Hematopoietic multipotent progenitor cell (in vitro differentiated cells): Measurements from ENCODE around the gene ZFP36L1. TPM values are rescaled to one million over a fixed set of nuclear protein-coding genes. Genes with fewer than 3 reads are reported as not detected.
A peak's percentile ranks its signal among the peaks of the same experiment; 100 is the strongest.

ENCODE experiments used
- DNase-seq, 3 donors: peaks; one replicate each; pipeline ENCODE4 v3.0.0-alpha.2; 2011 to 2015; ENCODE audit warnings: low read depth in 2 of 3, low spot score in 2 of 3
- total RNA-seq: library from RNA; depleted of rRNA; stranded (reverse); fragments of >200 nt; gene quantifications from one replicate; pipeline ENCODE4 v1.2.3, GENCODE V29; 2012

Gene ZFP36L1, protein sequence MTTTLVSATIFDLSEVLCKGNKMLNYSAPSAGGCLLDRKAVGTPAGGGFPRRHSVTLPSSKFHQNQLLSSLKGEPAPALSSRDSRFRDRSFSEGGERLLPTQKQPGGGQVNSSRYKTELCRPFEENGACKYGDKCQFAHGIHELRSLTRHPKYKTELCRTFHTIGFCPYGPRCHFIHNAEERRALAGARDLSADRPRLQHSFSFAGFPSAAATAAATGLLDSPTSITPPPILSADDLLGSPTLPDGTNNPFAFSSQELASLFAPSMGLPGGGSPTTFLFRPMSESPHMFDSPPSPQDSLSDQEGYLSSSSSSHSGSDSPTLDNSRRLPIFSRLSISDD
- 39.3 TPM for total RNA-seq

DNA sequence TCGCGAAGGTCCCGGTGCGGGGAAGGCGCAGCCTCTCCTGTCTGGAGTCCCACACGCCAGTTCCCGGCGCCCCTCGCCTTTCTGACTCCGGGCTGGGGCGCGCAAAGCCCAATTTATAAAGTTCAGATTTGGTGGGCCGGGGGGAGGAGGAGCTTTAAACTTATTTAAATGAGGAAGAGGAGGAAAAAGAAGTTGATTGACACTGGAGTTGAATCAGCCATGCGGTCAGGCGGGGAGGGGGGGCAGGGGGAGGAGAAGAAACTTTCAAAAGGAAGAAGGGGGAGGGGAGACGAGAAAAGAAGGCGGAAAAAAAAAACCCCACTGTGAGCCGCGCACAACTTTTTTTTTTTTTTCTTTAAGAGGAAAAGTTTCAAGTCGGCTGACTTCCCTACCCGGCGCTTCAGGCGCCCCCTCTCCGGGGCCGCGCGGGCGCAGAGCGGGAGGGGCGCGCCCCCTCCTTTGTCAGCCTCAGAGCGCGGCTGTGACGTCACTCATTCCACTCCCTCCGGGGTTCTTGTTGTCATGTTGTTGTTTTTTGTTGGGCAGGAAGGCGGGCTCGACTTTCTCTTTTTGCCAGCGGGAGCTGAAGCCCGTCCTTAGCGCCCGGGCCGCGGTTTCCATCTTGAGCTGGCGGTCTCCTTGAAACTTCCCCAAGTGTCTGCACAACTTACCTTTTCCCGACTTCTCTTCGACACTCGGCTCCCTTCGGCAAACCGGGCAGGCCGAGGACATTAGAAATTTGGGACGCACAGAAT, at the start of gene ZFP36L1:
Gene ZFP36L1 (minus strand): TSS at position 89 of the 755 bp plus-strand sequence. CDS start 129 bp downstream, outside the sequence.
- DNase-seq = peak; percentile 90 to 97 (median 97)

DNA sequence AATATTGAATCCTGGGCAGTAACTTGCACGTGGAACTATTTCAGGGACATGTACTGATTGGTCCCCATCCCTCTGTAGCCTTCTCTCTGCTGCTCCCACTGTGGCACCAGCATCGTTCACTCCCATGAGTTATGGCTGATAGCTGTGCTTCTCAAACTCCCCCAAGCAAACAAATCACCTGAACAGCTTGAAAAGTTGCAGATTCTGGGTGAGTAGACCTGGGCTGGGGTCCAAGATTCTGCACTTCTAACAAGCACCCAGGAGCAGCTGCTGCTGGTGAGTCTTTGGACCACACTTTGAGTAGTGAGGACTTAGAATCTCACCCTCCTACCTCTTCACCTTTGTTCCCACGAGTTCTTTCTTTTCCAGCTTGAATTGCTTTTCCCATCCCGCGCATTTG, 49.4 kb upstream of the ZFP36L1 start:
- DNase-seq = no peak

DNA sequence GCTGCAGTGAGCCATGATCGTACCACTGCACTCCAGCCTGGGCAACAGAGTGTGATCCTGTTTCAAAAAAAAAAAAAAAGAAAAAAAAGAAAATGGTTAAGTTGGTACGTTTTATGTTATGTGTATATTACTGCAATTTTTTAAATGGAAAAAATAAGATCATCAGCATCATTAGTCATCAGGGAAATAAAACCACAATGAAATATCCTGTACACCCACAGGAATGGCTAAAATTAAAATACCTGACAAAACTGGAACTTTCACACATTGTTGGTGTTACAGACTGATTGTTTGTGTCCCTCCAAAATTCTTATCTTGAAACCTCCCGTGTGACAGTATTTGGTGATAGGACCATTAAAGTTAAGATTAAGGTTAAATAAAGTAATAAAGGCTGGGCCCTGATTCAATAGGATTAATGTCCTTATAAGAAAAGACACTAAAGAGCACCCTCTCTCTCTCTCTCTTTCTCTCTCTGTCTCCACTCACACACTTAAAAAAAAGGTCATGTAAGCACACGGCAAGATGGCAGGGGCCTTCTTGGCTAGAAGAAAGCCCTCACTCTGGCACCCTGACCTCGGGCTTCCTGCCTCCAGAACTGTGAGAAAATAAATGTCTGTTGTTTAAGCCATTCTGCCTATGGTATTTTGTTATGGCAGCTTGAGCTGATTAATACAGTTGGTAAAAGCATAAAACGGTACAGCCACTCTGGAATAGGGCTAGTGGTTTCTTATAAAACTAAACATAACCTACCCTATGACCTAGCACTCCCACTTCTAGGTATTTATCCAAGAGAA, 48.3 kb upstream of the ZFP36L1 start:
- no peak for DNase-seq

DNA sequence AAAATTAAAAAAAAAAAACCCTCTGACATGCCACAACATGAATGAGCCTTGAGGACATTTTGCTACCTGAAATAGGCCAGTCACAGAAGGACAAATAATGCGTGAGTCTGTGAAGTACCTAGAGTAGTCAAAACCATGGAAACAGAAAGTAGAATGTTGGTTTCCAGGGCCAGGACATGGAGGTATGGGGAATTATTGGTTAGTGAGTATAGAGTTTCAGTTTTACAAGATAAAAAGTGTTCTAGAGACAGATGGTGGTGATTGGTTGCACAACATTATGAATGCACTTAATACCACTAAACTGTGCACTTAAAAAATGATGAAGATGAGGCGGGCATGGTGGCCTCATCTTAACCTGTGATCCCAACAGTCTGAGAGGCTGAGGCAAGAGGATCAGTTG, 47.6 kb upstream of the ZFP36L1 start:
- no peak for DNase-seq

DNA sequence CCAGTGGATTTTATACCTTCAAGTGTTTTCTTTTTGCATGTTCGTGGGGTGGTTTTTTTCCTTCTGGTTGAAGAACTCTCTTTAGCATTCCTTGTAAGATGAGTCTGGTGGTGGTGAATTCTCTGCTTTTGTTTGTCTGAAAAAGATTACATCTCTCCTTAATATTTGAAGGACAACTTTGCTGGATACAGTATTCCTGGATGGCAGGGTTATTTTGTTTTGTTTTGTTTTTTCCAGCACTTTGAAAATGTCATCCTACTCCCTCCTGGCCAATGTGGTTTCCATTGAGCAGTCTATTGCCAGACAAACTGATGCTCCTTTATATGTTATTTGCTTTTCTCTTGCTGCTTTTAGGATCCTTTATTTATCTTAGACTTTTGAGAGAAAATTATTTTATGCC, 43.2 kb upstream of the ZFP36L1 start:
- DNase-seq = peak in 1 of 3 donors; percentile 31

DNA sequence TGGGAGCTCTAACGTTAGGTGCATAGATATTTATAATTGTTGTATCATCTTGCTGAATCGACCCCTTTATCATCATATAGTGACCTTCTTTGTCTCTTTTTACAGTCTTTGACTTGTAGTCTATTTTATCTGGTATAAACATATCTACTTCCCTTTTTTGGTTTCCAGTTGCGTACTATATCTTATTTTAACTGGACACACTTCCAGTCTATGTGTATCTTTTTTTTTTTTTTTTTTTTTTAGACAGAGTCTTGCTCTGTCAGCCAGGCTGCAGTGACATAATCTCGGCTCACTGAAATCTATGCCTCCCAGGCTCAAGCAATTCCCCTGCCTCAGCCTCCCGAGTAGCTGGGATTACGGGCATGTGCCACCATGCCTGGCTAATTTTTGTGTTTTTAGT, 41.9 kb upstream of the ZFP36L1 start:
- no peak for DNase-seq

DNA sequence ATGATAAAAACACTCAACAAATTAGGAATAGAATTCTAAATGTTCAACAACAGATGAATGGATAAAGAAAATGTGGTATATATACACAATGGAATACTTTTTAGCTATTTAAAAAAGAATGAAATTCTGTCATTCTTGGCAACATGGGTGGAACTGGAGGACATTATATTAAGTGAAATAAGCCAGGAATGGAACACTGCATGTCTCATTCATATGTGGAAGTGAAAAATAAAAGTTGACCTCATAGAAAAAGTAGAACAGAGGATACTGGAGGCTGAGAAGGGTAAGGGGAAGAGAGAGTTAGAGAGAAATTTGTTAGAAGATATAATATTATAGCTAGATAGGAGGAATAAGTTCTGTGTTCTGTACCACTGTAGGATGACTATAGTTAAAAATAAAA, 35.8 kb upstream of the ZFP36L1 start:
- DNase-seq = no peak

DNA sequence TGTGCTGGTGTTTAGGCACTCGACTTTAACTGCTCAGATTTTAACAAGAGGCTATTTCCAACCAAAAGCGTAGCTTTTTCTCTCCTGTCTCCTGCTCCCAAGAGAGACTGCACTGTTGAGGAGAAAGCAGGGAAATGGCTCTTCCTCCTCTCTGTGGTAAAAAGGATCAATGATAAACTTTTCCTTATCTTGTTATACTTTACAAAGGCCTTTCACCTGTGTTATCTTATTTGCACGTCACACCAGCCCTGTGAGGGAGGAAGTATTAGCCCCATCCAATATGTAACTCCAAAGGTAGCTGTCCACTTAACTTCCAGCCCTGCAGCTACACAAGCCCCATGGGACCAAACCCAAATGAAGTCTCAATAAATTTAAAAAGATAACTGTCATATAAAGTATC, 32.9 kb upstream of the ZFP36L1 start:
- no peak for DNase-seq

DNA sequence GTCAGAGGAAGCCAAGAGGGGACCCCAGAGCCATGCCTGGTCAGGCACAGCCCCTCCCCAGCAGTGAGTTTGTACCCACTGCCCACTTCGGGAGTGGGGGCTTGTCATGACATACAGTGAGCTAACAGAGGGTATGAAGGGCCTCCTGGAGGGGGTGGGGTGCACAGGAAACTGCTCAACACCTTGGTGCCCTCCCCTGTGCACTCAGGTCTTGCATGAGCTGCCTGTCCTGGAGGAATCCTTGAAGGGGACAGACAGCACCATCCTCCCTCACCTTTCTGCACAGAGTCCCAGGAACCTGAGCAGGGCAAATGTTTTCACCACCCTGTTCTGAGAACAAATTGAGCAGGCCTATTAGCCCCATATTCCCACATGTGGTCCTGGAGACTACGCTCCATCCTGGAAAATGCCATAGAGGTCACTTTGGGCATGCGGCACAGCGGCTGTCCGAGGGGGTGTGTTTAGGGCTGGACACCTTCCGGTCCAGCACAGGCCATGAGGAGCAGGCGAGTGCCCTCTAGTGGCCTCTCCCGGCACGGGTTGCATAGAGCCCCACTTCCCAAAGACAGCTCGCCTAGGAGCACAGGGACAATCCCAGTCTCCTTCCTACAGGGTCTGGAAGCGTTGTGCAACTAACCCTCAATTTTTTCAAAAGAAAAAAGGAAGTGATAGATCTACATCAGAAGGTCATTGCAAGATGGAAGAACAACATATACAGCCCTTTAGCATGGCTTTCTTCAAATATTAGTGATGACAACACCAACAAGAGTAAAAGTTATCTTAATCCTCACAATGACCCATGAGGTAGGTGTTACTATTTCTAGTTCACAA, 31.9 kb upstream of the ZFP36L1 start:
- no peak for DNase-seq

DNA sequence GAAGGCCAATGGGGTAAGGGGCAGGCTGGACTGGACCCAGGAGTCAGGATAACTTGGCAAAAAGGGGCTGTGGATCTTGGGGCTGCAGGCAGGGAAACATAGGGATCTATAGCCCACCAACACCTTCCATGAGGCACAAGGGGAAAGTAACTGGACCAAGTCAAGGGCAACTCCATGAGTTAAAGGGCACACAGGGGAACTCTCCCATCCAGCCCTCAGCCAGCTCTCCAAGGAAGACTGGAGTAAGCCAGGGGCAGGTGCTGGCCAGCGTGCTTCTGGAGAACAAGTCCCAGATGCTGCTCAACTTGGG, 31.3 kb upstream of the ZFP36L1 start:
- DNase-seq = no peak

DNA sequence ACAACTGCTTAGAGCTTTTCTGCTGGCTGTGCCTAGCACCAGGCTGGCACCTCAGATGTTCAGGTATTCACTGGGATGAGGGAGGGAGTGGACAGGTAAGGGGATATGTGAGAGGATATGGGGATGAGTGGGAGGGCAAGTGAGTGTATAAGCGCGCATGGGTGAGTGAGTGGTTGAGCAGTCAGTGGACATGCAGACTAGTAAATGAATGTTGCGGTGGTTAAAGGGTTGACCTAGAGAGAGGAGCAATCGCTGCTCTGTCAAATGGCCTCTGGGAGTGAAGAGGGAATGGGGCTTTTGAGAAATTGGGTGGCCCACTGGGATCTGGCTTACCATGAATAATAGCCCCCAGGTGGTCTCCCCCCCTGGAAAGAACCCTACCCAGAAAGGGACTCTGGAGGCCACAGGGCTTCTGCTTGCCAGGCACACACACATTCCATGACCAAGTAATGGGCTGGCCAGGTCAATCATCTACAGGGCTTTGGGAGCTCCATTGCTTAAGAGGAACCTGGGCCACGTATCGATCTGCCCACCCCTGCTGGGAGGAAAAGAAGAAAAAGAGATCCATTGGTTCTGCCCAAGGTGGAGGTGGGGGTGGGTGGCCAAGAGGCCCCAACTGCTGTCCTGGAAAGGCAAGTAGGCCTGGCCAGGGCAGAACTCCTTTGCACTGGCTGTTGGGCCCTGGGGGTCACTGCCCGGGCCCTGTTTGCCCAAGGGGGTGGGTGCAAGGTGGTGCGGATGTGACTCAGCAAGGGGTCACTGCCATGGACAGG, 30.8 kb upstream of the ZFP36L1 start:
- no peak for DNase-seq

DNA sequence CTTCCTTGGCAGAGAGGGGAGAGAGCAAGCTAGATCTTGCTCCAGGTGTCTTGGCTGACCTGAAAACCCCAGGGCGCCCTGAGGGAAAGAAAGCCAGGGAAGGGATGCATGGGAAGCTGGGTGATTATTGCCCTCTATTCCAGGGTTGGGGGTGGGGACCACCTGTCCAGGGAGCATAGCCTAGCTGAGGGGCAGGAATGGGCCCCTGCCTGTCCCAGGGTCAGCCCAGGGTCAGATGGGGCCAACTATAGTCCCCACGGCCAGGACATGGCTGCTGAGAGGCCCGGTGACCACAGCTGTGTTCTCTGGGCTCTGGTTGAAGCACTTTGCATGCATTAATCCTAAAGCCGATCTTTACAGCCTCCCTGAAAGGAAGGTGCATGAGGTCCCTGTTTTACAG, 30.1 kb upstream of the ZFP36L1 start:
- no peak for DNase-seq

DNA sequence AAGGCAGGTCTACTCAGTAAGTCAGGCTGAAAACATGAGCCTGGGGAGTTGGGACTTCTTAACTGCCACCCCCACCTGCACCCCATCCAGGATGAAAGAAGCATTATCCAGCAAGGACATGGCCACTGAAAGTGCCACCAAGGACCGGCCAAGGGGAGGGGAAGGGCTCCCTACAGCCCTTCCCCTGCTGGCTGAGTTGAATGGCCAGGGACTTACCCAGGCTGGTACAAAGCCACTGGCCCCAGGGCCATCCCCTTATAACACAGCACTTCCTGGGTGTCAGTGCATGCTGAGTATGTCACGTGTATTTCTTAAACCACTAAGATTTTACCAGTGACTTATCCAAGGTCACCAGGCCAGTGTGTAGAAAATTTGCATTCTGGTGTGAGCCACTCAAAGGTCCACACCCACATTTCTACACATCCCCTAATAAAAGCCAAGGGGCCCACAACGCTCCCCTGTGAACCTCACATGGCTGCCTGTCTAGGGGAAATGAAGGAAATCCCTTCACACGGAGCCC, 29.3 kb upstream of the ZFP36L1 start:
- DNase-seq = no peak

DNA sequence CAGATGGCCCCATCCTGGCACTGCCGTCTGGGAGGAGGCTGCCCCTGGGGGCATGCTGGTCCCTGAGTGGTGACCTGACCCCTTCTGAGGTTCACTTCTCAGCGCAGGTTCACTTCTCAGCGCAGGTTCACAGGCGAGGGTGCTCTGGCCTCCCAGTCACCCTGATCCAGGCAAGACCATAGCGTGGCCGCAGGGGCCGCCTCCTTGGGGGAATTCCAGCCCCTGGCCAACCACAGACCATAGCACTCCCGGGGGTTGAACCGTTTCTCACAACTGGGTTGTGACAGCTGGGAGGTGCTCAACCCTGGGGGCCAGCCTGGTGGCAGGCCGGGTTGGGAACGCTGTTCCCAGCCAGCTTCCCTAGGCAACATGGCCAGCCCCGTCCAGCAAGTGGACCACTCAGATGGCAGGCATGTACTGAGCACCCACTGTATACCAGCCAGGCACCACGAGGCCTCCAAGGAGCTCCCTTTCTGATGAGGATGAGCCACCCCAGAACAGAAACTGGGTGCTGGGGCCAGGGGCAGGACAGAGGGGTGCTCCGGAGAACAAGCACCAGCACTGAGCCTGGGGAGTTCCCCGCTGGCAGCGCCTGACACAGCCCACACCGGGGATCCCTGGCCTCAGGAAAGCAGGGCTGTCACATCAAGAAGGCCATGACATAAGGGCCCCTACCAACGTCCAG, 28.3 kb upstream of the ZFP36L1 start:
- no peak for DNase-seq

DNA sequence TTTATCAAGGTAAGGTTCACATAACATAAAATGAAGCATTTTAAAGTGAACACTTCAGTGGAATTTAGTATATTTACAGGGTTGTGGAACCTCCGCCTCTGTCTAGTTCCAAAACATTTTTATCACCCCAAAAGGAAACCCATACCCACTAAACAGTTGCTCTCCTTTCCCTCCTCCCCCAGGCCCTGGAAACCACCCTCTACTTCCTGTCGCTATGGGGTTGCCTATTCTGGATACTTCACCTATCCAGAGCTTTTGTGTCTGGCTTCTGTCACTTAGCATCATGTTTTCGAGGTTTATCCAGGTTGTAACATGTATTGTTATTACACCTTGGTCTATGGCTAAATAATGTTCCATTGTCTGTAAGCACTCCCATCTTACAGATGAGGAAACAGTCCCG, 27.7 kb upstream of the ZFP36L1 start:
- peak in 1 of 3 donors; percentile 57 for DNase-seq

DNA sequence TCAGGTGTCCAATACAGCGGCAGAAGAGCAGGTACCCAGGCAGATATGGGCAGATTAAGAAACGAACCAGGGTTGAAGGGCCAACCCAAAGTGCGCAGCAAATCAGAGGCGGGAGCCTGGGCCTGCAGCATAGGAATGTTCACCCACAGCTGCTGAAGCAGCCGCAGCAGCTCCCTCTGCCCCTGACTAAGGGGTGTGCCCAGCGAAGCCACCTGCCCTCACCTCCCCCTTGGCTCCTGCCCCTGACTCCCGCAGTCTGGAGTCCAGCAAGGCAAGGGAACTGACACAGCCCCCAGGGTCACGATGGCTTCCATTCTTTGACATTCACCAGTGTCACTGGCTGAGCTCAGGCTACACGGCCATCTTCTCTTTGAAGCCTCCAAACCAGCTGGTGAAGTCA, 27.3 kb upstream of the ZFP36L1 start:
- no peak for DNase-seq

DNA sequence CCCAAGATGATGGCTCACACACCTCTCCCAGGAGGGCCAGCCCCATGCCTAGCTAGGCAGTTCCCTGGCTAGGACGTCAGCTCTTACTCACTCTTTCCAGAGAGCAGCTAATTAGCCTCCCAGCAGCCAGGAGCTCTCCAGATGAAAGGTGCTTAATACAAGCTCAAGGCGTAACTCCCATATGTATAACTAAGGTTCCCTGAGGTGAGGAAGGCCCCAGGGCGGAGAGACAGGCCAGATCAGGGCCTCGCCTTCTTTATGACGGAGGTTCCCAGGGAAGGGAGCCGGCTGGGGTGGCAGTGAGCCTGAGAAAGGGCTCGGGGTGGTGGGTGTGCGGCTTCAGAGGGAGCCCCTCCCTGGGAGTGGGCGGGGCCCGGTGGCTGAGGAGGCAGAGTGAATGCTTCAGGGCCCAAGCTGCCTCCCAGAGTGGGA, 26.4 kb upstream of the ZFP36L1 start:
- no peak for DNase-seq

DNA sequence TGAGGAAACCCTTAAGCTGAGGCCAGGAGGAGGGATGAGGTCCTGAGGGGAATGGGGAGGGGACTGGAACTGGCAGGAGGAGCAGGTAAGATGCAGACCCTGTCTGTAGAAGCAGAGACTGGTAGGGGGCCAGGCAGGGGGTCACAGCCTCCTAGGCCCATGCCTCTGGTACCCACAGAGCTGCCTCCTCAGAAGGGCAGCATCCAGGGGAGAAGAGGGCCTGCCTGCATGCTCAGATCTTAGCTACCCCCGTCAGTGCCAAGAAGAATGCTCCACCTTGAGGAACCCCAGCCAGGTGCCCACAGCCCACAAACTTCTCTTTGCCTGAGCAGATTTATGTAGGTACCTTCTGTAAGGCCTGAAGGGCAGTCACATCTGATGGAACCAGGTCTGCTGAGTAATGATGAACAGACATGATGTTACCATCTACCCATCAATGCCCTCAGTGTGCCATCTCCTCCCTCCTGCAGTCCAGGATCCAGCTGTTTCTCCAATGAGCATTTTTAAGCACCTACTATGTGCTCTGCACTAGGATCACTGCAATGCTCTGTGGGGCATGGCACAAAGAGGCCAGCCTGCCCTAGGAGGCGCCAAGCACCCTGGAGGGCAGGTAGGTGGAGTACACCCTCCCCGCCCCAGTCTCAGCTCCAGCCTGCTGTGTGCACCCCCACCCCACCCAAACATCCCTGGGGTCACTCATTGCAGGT, 24.8 kb upstream of the ZFP36L1 start:
- no peak for DNase-seq
